HepG2 (cell line): ENCODE results near the gene ABCC2. TPM values are rescaled to one million over a fixed set of nuclear protein-coding genes. Genes with fewer than 3 reads are reported as not detected.
A peak's percentile ranks its signal among the peaks of the same experiment; 100 is the strongest.

Experiments used
- HOXA5 ChIP-seq: sonication (generic); formaldehyde crosslinking; IDR thresholded peaks from 2 replicates; pipeline ENCODE4 v1.4.0; 2020; ENCODE audit warnings: missing genetic modification reagents
- NR2F1 ChIP-seq, 2 experiments: fragments of 450-650 bp in 1 of 2; formaldehyde crosslinking in 1 of 2; IDR thresholded peaks; 2 replicates each; pipeline versions ENCODE4 v1.5.0 to v1.6.1; 2016 to 2020; ENCODE audit warnings: mild to moderate bottlenecking in 1 of 2, missing compliant biosample characterization in 1 of 2, missing genetic modification reagents in 1 of 2, moderate library complexity in 1 of 2
- PCBP1 ChIP-seq: fragments of 200-400 bp; formaldehyde crosslinking; IDR thresholded peaks from 2 replicates; pipeline ENCODE4 v1.6.1; 2017; ENCODE audit warnings: mild to moderate bottlenecking, low read depth, low read length, borderline replicate concordance
- RERE ChIP-seq: IDR thresholded peaks from 2 replicates; pipeline ENCODE4 v1.6.1; 2016; ENCODE audit warnings: low read depth, missing genetic modification reagents, missing compliant biosample characterization
- SAFB2 ChIP-seq: sonication (generic); formaldehyde crosslinking; IDR thresholded peaks from 2 replicates; pipeline ENCODE4 v1.5.1; 2020; ENCODE audit warnings: missing genetic modification reagents, low read depth, mild to moderate bottlenecking, borderline replicate concordance
- THRA ChIP-seq: sonication (generic); formaldehyde crosslinking; IDR thresholded peaks from 2 replicates; pipeline ENCODE4 v1.4.0; 2020; ENCODE audit warnings: missing genetic modification reagents, borderline replicate concordance
- ZNF317 ChIP-seq: sonication (generic); formaldehyde crosslinking; IDR thresholded peaks from 2 replicates; pipeline ENCODE4 v1.5.0; 2020; ENCODE audit warnings: mild to moderate bottlenecking, missing genetic modification reagents
- polyA plus RNA-seq, 8 experiments: library from polyadenylated mRNA; depleted of rRNA in 3 of 8; stranded (reverse) in 7 of 8; unstranded in 1 of 8; fragments of >200 nt; fragmentation: Illumina TruSeq in 4 of 8; extraction: Trizol in 4 of 8; gene quantifications; 2 replicates each; pipeline versions ENCODE4 v1.2.1 to v1.2.3, GENCODE V29; 2011 to 2016; ENCODE audit warnings: low read depth in 4 of 8, missing spikeins in 1 of 8, mixed read lengths in 1 of 8; ENCODE audit not compliant: insufficient read depth in 1 of 8
- total RNA-seq, 5 experiments: library from RNA; depleted of rRNA; stranded (reverse); fragments of >200 nt; fragmentation: Illumina TruSeq; extraction: Trizol; gene quantifications; 2 replicates each; pipeline ENCODE4 v1.2.3, GENCODE V29; 2016; ENCODE audit warnings: low read depth in 1 of 5
- TF ChIP-seq, protein P1 (sequence below): sonication (generic); formaldehyde crosslinking; IDR thresholded peaks from 2 replicates; pipeline ENCODE4 v1.4.0; 2020; ENCODE audit warnings: missing genetic modification reagents
- TF ChIP-seq, protein P2 (sequence below): IDR thresholded peaks from 2 replicates; pipeline ENCODE4 v1.4.0; 2020; ENCODE audit warnings: mild to moderate bottlenecking, missing genetic modification reagents
- TF ChIP-seq, protein P3 (sequence below): sonication (generic); formaldehyde crosslinking; IDR thresholded peaks from 2 replicates; pipeline ENCODE4 v1.4.0; 2020; ENCODE audit warnings: missing genetic modification reagents
- TF ChIP-seq, protein P4 (sequence below): IDR thresholded peaks from 2 replicates; pipeline ENCODE4 v1.6.1; 2016; ENCODE audit warnings: missing genetic modification reagents, missing compliant biosample characterization

Gene ABCC2
- total and polyA plus RNA-seq, 2 of the 13 experiments (the other 11 are each of a cell fraction or from before 2014, with no cell fraction given): 181 to 497 TPM

GRCh38 chr10:99781734-99782429, 558 bp upstream of the ABCC2 start (continued):
- TF ChIP-seq RERE (CRISPR knock-in tag) (0 out of 2 replicates have a peak, but pooled peaks have one; percentile 21), ZNF317 (CRISPR knock-in tag) (peak; percentile 28; the same call in 1 of the 2 replicates), SAFB2 (CRISPR knock-in tag) (no peak), NR2F1 (CRISPR knock-in tag; IDR thresholded peaks at IDR 0.05) (peak in 1 of 2 experiments; percentile 52; a peak in 3 of 4 replicates), PCBP1 (no peak), HOXA5 (CRISPR knock-in tag) (peak; percentile 17; the same call in 1 of the 2 replicates), THRA (CRISPR knock-in tag) (0 out of 2 replicates have a peak, but pooled peaks have one; percentile 38)
- TF ChIP-seq, protein P1, sequence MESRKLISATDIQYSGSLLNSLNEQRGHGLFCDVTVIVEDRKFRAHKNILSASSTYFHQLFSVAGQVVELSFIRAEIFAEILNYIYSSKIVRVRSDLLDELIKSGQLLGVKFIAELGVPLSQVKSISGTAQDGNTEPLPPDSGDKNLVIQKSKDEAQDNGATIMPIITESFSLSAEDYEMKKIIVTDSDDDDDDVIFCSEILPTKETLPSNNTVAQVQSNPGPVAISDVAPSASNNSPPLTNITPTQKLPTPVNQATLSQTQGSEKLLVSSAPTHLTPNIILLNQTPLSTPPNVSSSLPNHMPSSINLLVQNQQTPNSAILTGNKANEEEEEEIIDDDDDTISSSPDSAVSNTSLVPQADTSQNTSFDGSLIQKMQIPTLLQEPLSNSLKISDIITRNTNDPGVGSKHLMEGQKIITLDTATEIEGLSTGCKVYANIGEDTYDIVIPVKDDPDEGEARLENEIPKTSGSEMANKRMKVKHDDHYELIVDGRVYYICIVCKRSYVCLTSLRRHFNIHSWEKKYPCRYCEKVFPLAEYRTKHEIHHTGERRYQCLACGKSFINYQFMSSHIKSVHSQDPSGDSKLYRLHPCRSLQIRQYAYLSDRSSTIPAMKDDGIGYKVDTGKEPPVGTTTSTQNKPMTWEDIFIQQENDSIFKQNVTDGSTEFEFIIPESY: no peak
- TF ChIP-seq, protein P2, sequence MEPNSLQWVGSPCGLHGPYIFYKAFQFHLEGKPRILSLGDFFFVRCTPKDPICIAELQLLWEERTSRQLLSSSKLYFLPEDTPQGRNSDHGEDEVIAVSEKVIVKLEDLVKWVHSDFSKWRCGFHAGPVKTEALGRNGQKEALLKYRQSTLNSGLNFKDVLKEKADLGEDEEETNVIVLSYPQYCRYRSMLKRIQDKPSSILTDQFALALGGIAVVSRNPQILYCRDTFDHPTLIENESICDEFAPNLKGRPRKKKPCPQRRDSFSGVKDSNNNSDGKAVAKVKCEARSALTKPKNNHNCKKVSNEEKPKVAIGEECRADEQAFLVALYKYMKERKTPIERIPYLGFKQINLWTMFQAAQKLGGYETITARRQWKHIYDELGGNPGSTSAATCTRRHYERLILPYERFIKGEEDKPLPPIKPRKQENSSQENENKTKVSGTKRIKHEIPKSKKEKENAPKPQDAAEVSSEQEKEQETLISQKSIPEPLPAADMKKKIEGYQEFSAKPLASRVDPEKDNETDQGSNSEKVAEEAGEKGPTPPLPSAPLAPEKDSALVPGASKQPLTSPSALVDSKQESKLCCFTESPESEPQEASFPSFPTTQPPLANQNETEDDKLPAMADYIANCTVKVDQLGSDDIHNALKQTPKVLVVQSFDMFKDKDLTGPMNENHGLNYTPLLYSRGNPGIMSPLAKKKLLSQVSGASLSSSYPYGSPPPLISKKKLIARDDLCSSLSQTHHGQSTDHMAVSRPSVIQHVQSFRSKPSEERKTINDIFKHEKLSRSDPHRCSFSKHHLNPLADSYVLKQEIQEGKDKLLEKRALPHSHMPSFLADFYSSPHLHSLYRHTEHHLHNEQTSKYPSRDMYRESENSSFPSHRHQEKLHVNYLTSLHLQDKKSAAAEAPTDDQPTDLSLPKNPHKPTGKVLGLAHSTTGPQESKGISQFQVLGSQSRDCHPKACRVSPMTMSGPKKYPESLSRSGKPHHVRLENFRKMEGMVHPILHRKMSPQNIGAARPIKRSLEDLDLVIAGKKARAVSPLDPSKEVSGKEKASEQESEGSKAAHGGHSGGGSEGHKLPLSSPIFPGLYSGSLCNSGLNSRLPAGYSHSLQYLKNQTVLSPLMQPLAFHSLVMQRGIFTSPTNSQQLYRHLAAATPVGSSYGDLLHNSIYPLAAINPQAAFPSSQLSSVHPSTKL (CRISPR knock-in tag): peak; percentile 38; the same call in 1 of the 2 replicates
- TF ChIP-seq, protein P3, sequence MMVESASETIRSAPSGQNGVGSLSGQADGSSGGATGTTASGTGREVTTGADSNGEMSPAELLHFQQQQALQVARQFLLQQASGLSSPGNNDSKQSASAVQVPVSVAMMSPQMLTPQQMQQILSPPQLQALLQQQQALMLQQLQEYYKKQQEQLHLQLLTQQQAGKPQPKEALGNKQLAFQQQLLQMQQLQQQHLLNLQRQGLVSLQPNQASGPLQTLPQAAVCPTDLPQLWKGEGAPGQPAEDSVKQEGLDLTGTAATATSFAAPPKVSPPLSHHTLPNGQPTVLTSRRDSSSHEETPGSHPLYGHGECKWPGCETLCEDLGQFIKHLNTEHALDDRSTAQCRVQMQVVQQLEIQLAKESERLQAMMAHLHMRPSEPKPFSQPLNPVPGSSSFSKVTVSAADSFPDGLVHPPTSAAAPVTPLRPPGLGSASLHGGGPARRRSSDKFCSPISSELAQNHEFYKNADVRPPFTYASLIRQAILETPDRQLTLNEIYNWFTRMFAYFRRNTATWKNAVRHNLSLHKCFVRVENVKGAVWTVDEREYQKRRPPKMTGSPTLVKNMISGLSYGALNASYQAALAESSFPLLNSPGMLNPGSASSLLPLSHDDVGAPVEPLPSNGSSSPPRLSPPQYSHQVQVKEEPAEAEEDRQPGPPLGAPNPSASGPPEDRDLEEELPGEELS (CRISPR knock-in tag): peak; percentile 62
- TF ChIP-seq, protein P4, sequence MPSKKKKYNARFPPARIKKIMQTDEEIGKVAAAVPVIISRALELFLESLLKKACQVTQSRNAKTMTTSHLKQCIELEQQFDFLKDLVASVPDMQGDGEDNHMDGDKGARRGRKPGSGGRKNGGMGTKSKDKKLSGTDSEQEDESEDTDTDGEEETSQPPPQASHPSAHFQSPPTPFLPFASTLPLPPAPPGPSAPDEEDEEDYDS (CRISPR knock-in tag): no peak
